GM19372 (cell line): ENCODE measurements around the gene ARHGEF16.

Experiments
- ATAC-seq: cut with Tn5 transposase; IDR thresholded peaks from one replicate; pipeline ENCODE4 v1.9.1; 2021; ENCODE audit warnings: mild to moderate bottlenecking, low read depth, moderate library complexity; ENCODE audit not compliant: unreplicated experiment

The ARHGEF16 gene

GRCh38 chr1:3511856-3512255 is 57.4 kb downstream of the ARHGEF16 start:
- ATAC-seq = no peak

- no peak for ATAC-seq
Observed at GRCh38 chr1:3514404-3514803, 59.9 kb downstream of the ARHGEF16 start.

GRCh38 chr1:3515272-3515671 is 60.8 kb downstream of the ARHGEF16 start:
- no peak for ATAC-seq

GRCh38 chr1:3515774-3516480 is 61.5 kb downstream of the ARHGEF16 start:
- ATAC-seq = no peak

DNA sequence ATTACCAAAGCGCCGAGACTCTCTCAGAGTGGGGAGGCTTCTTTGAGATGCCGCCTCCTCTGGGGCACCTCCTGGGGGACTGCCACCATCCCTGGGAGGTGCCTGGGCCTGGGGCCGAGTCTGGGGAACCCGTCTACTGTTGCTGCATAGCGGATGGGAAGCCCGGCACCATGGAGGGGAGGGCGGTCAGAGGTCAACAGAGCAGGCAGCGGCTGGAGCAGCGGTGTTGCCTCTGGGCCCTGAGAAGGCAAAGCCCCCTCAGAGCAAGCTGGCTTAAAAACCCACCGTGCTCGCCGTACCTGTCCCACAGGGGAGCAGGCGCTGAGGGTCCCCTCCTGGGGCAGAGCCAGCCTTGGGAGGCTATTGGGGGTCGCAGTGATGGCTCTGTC is 62.0 kb downstream of the ARHGEF16 start:
- no peak for ATAC-seq

DNA sequence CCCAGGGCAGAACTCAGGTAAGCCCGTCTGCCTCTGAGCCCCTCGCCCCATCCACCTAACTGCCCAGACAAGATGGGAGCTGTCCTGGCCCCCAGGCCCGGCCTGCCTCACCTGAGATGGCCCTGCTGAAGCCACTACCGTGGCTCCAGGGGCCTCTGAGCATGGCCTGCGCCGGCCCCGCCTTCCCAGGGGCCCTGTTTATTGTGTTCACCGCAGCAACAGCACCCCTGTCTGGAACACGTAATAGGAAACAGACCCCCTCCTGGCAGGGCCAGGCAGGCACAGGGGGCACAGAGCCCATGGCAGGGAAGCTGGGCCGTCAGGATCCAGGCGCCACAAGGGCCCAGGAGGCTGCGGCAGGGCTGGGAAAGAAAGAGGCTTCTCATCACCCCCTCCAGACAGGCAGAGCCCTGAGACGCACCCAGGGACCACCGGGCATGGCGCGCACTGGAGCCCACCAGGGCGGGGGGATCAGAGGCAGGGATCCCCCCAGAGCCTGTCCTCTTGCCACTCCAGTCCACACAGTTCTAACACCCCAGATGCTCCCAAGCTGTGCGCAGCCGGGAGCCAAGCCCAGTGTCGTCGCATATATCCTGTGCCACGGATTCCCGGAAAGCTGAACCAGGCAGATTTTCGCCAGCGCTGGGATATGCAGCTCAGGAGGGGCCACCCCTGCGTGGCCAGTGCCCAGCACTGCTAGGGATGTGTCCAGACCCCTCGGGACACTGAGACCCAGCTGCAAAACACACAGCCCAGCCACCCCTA is 62.6 kb downstream of the ARHGEF16 start:
- ATAC-seq = no peak

GRCh38 chr1:3518256-3518655 is 63.8 kb downstream of the ARHGEF16 start:
- no peak for ATAC-seq

DNA sequence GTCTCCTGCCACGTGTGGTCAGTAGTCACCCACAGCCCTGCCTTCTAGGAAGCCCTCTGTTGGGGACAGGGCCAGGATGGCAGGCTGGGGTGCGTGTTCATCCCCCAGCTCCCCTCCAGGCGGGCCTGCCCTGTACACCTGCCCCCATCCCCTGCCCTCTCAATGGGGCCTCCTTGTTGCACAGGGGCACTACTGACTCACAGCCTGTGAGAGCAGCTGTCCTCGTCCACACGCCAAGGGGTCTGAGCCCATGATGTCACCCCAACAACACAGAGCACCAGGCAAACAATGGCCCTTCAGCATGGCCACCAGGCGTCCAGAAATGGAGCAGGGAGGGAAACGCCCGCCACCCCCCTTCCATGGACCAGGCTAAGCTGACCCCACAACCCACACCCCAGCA is 64.3 kb downstream of the ARHGEF16 start:
- ATAC-seq = no peak

DNA sequence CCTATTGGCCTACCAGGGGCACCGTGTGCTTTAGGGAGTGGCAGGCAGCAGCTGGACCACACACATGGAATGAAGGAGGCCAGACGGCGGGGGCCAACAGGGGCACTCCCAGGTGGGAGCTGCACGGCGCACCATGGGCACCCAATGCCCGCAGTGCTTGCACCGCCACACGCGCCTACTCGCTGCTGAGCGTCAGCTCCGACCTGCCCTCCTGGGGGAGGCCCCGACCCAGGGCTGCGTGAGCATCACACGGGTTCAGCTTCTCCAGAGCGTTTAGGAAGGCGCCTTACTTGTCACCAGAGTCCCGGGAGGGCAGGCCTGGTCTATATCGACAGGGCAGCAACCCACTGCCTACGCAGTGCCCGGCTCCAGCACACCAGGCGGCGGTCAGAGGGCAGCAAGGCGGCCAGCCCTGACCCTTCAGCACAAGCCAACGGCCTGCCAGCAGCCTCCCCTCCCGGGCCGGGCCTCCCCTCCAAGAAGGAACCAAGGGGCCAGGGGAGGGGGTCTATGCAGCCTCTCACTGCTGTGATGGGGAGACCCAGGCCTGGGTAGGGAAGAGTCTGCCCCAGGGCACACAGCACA is 64.9 kb downstream of the ARHGEF16 start:
- ATAC-seq = no peak

DNA sequence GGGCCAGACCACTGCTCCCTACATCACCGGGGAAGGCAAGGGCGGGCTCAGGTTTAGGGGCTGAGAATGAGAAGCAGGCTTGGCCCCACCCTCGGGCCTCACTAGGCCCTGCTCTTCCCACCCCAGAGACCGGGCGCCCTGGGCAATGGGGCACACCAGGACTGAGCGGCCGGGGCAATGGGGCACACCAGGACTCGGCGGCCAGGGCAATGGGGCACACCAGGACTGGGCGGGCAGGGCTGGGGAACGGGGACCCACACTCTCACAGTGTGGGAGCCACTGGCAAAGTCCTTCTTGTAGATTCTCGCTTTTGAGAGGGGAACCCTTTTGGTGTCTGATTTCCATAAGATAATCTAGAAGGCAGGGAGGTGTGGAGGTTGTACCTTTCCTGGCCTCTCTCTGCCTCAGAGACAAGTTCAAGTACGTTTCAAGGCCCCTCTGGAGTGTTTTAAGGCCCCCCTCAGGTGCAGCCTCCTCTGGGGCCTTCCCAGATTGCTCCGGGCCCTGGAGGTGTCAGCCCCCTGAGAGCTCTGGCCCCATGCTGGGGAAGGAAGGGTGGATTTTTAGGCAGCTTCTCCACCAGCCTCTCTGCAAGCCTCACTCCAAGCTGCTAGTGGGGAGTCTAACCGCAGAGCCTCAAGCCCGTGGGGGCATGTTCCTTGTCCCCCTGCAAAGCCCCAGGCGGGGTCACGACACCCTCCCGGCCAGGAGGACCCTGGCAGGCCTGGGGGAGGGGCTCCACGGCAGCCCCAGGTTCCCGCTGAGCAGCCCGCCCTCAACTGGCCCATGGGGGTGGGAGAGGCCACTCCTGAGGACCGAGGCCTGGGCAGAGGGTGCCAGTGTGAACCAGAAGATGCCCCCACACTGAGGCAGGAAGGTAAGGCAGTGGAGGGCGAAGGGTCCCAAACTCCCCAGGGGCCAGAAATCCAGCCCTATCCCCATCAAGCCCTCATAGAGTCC is 66.2 kb downstream of the ARHGEF16 start:
- no peak for ATAC-seq

DNA sequence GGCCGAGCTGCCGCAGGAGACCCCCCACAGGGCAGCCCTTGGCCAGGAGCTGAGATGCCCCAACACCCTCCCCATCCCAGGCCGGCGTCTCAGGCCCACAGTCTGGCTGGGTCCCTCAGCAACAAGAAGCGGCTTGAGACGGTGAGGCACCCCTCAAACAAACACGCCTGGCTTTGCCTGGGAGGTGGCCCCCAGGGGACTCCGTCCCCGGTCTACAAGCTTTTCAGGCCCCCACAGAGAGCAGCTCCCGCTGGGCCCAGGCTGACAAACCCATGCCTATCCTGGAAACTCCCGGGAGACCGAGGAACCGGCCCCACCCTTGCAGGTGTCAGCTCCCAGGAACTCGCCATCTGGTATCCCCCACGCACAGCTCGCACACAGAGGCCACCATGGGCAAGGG is 67.0 kb downstream of the ARHGEF16 start:
- ATAC-seq = no peak

DNA sequence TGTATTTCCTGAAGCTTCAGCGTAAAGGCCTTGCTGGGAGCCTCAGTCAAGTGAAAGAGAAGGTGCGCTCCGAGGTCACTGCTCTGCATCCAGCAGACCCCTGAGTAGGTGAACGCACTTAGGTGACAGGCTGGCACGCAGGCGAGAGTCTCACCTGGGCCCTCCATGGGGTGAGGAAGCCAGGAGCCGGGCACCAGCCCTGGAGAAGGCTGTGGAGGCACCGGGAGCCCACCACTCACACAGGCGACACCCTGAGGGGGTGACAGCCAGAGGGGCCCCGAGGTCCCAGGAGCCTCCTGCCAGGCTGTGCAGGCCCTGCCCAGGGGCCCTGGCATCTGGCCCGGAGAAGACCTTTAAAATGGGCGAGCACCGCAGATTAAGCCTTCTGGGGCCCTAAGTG is 67.6 kb downstream of the ARHGEF16 start:
- ATAC-seq = no peak

DNA sequence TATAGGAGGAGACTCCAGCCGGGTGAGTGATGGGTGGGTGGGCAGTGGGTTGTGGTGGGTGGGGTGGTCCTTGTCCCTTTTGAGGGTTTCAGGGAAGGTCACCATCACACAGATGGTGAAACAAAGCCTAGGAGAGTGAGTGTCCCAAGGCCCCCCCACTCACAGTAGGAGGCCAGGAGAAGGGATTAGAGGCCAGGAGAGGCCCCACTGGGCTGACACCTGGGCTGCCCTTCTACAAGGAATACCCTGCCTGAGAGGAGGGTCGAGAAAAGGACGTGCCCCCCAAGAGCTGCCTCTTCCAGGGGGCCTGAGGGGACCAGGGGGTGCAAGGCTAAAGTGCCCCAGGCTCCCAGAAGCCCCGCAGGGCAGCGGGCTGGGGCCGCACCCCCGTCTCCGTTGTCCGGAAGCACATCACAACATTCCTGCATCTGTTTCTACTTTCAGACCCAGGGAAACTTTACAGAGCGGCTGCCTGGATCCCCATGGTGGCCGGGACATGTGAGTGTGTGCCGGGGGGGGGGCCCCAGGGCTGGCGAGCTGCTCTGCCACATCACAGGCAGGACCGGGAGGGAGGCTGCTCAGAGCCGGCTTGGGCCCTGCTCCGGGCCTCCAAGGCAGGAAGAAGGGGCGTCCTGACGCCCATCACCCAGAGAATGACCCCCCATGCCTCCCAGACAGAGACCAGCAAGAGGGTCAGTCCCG is 68.2 kb downstream of the ARHGEF16 start:
- no peak for ATAC-seq

DNA sequence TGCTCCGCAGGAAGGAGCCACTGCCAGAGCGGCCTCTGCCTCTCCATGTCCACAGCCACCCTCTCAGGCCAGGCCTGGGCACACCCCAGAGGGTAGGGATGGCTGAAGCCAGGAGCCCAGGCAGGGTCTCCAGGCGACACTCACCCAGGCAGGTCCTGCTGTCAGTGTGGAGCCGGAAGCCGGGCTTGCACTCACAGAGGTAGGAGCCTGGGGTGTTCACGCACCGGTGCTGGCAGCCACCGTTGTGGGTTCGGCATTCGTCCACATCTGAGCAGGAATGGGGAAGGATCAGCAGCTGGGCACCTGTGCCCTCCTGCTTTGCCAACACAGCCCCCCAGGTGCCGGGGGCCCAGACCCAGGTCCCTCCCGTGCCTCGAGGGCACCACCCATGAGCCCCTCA is 69.5 kb downstream of the ARHGEF16 start:
- ATAC-seq = no peak

DNA sequence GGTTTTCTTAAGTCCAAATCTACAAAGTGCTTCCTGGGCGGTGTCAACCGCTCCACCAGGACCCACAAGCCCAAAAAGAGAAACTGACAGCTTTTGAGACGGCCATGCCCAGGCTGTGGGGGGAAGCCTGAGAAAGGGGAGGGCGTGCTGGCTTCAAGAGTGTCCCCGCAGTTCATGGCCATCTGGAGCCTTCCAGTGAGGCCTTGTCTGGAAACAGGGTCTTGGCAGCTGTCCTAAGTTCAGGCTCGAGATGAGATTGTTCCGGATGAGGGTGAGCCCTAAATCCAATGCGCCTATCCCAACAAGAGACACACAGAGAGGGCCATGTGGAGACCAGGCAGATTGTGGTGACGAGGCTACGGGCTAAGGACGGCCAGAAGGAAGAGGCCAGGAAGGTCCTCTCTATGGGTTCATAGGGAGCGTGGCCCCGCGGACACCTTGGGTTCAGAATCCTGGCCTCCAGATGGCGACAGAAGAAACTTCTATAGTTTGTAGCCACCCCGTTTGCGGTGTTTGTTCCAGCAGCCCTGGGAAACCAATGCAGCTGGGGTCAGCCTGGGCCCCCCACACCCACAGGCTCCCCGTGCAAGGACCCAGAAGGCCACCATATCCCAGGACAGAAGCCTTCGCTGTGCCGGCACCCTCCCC is 70.2 kb downstream of the ARHGEF16 start:
- no peak for ATAC-seq

- no peak for ATAC-seq
Observed at GRCh38 chr1:3525551-3526482, 71.4 kb downstream of the ARHGEF16 start.

GRCh38 chr1:3527774-3528173 is 73.3 kb downstream of the ARHGEF16 start:
- no peak for ATAC-seq

GRCh38 chr1:3529099-3529729 is 74.7 kb downstream of the ARHGEF16 start:
- no peak for ATAC-seq
